Type B pancreatic cell (in vitro differentiated cells): Measurements from ENCODE around the gene STAT3. TPM values are rescaled to one million over a fixed set of nuclear protein-coding genes. Genes with fewer than 3 reads are reported as not detected.
A peak's percentile ranks its signal among the peaks of the same experiment; 100 is the strongest.
"Not testable (repeated sequence)": the region's sequence is repeated elsewhere in the genome, so short reads cannot be mapped to it uniquely, and the experiment has no call there.

Experiments used
- DNase-seq: peaks from one replicate; pipeline ENCODE4 v3.0.0; 2021; ENCODE audit warnings: mixed read lengths; ENCODE audit not compliant: unreplicated experiment; ENCODE audit errors: extremely low spot score
- H3K27ac Mint-ChIP-seq: 2 replicates; pipeline ENCODE4 v1.8.0; 2021; ENCODE audit warnings: mild to moderate bottlenecking, mixed read lengths
- H3K27me3 Mint-ChIP-seq: 2 replicates; pipeline ENCODE4 v1.8.0; 2021; ENCODE audit warnings: mixed read lengths
- H3K36me3 Mint-ChIP-seq: 2 replicates; pipeline ENCODE4 v1.8.0; 2021; ENCODE audit warnings: mixed read lengths
- H3K4me1 Mint-ChIP-seq: one replicate; pipeline ENCODE4 v1.8.0; 2021; ENCODE audit warnings: mixed read lengths; ENCODE audit not compliant: unreplicated experiment
- H3K4me3 Mint-ChIP-seq: 2 replicates; pipeline ENCODE4 v1.8.0; 2021; ENCODE audit warnings: mild to moderate bottlenecking, mixed read lengths
- H3K9me3 Mint-ChIP-seq: 2 replicates; pipeline ENCODE4 v1.8.0; 2021; ENCODE audit warnings: mixed read lengths
- total RNA-seq: library from RNA; stranded (reverse); gene quantifications from 2 replicates; pipeline ENCODE4 v1.2.1, GENCODE V29; 2021; ENCODE audit warnings: low replicate concordance
- TF ChIP-seq, protein P1 (sequence below): fragments of 200-600 bp; sonication (generic); conservative IDR thresholded peaks from 2 replicates; pipeline ENCODE4 v1.5.0; 2021; ENCODE audit warnings: antibody characterized with exemption, mild to moderate bottlenecking

The STAT3 gene
- total RNA-seq, 1 donor from 2014 or later = 64.9 TPM

DNA sequence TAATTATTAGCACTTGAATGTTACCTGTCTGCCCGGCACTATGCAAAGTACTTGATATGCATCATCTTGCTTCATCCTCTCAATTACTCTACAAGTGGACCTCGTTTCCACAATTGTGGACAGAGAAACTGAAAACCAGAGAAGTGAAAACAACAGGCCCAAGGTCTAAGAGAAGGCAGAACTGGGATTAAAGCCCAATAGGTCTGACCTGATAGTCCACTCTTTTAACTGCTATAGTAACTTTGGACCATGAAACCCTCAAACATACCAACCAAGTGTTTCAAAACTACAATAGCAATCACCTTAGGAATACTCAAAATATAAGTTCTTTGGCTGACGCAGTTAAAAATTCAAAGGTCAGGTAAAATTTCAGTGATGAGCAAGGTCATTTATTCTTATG is 7.3 kb downstream of the STAT3 start:
- TF ChIP-seq, protein P1, sequence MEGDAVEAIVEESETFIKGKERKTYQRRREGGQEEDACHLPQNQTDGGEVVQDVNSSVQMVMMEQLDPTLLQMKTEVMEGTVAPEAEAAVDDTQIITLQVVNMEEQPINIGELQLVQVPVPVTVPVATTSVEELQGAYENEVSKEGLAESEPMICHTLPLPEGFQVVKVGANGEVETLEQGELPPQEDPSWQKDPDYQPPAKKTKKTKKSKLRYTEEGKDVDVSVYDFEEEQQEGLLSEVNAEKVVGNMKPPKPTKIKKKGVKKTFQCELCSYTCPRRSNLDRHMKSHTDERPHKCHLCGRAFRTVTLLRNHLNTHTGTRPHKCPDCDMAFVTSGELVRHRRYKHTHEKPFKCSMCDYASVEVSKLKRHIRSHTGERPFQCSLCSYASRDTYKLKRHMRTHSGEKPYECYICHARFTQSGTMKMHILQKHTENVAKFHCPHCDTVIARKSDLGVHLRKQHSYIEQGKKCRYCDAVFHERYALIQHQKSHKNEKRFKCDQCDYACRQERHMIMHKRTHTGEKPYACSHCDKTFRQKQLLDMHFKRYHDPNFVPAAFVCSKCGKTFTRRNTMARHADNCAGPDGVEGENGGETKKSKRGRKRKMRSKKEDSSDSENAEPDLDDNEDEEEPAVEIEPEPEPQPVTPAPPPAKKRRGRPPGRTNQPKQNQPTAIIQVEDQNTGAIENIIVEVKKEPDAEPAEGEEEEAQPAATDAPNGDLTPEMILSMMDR = no peak
- no peak overlapping the region for H3K4me3 Mint-ChIP-seq
- no peaks in the 10 kb centered on the region for H3K27me3 Mint-ChIP-seq
- peaks cover 21% of the 10 kb centered on the region for H3K4me1 Mint-ChIP-seq
- H3K36me3 Mint-ChIP-seq = peaks cover 12% of the 10 kb centered on the region
- no peak for DNase-seq
- H3K9me3 Mint-ChIP-seq = no peaks in the 10 kb centered on the region
- H3K27ac Mint-ChIP-seq = peak overlapping the region; percentile 18

DNA sequence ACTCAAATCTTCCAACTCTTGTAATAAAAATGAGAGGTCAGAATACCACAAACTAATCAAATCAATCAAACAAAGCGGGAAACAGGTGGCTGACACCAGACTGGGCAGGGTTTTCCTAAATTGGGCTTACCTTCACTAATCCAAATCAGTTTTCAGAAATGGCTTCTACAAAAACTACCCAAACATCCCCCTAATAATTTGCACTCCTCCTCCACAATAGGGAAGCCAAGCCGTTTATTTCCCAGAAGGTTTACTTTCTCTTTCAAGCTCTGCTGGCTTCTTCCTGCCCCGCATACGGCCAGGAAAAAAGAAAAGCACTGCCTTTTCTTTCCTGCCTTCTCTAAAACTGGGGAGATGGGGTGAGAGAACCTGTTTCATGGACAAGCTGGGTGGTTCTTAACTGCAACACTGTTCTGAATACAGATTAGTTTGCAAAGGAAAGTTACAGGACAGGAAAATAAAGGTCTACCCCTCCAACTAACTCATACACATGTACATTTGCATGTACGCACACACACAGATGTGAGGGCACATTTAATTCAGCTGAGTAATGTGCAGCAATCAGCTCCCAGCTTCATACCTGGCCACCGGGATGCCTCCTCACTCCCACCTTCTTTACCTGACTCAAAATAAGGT is 9.2 kb downstream of the STAT3 start:
- H3K27me3 Mint-ChIP-seq = no peaks in the 10 kb centered on the region
- H3K9me3 Mint-ChIP-seq = no peaks in the 10 kb centered on the region
- peaks cover 12% of the 10 kb centered on the region for H3K36me3 Mint-ChIP-seq
- H3K27ac Mint-ChIP-seq = peak overlapping the region; percentile 44
- TF ChIP-seq, protein P1 = no peak
- no peak for DNase-seq
- peak overlapping the region; percentile 65 for H3K4me3 Mint-ChIP-seq
- H3K4me1 Mint-ChIP-seq = peaks cover 25% of the 10 kb centered on the region

DNA sequence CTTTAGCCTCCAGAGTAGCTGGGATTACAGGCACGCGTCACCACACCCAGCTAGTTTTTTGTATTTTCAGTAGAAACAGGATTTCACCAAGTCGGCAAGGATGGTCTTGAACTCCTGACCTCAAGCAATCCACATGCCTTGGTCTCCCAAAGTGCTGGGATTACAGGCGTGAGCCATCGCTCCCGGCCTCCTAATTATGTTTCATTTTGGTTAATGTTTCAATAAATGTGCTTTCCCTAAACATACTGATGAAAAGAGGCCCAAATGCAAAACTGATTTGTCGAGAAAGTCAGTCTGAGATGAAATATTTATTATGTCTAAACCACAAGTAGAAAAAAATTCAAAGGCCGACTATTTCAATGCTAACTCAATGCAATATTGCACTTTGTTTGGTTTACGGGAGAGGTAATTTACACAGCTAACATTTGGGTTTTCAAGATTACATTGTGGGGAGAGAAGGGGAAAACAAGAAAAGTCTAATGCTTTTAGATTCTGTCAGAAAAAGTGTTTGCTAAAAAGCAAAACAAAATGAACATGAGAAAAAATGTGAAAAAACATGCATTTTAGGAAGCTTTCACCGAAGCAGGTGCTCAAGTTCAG is 9.8 kb downstream of the STAT3 start:
- Mint-ChIP-seq H3K27me3 (no peaks in the 10 kb centered on the region), H3K4me3 (peak overlapping the region; percentile 65), H3K36me3 (peaks cover 9% of the 10 kb centered on the region), H3K4me1 (peaks cover 25% of the 10 kb centered on the region), H3K27ac (peak overlapping the region; percentile 44), H3K9me3 (no peaks in the 10 kb centered on the region)
- no peak for DNase-seq
- TF ChIP-seq, protein P1 = no peak

DNA sequence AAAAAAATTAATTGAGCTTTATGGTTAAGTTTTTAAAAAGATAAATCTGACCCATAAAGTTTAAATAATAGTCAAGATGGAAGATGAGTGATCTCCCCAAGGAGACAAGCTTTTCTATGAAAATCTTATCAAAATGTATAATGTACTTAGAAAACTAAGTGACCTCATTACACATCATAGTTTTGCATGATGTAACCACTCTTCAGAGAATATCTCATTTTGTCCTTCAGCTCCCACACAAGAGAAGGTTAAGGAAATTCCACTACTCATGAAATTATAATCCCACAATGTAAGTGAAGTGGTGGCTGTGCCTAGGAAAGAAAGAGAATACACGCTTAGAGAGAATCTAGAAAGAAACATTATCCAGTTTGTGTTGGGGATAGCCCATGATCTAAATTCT is 14.3 kb downstream of the STAT3 start:
- Mint-ChIP-seq H3K4me3 (no peak overlapping the region), H3K36me3 (peaks cover 10% of the 10 kb centered on the region), H3K27me3 (no peaks in the 10 kb centered on the region), H3K27ac (no peak overlapping the region), H3K4me1 (peaks cover 10% of the 10 kb centered on the region), H3K9me3 (peaks cover 4% of the 10 kb centered on the region)
- TF ChIP-seq, protein P1 = no peak
- DNase-seq = no peak

DNA sequence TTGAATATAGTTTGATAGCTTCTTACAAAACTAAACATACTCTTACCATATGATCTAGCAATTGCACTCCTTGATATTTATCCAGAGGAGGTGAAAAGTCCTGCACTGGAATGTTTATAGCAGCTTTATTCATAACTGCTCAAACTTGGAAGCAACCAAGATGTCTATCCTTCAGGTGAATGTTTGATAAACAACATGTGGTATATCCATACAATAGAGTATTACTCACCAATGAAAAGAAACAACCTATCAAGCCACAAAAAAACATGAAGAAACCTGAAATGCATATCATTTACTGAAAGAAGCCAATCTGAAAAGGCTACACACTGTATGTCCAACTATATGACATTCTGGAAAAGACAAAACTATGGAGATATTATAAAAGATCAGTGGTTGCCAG is 16.1 kb downstream of the STAT3 start:
- no peak for DNase-seq
- peaks cover 10% of the 10 kb centered on the region for H3K4me1 Mint-ChIP-seq
- no peaks in the 10 kb centered on the region for H3K27me3 Mint-ChIP-seq
- no peak overlapping the region for H3K4me3 Mint-ChIP-seq
- H3K36me3 Mint-ChIP-seq = peaks cover 10% of the 10 kb centered on the region
- H3K9me3 Mint-ChIP-seq = peaks cover 4% of the 10 kb centered on the region
- TF ChIP-seq, protein P1 = no peak
- H3K27ac Mint-ChIP-seq = no peak overlapping the region

DNA sequence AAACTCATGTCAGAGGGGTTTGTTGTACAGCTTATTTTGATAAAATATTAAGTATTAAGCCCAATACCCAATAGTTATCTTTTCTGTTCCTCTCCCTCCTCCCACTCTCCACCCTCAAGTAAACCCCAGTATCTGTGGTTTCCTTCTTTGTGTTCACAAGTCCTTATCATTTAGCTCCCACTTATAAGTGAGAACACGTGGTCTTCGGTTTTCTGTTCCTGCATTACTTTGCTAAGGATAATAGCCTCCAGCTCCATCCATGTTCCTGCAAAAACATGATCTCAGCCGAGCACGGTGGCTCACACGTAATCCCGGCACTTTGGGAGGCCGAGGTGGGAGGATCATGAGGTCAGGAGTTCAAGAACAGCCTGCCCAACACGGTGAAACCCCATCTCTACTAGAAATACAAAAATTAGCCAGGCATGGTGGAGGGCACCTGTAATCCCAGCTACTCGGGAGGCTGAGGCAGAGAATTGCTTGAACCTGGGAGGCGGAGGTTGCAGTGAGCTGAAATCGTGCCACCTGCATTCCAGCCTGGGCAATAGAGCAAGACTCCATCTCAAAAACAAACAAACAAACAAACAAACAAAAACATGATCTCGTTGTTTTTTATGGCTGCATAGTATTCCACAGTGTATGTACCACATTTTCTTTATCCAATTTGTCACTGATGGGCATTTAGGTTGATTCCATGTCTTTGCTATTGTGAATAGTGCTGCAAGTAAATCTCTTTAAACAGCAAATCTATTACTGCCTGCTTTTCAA is 19.3 kb downstream of the STAT3 start:
- H3K27ac Mint-ChIP-seq, H3K4me3 Mint-ChIP-seq, DNase-seq, H3K27me3 Mint-ChIP-seq, H3K9me3 Mint-ChIP-seq: not testable (repeated sequence)
- H3K4me1 Mint-ChIP-seq = peaks cover 13% of the 10 kb centered on the region
- peaks cover 10% of the 10 kb centered on the region for H3K36me3 Mint-ChIP-seq

DNA sequence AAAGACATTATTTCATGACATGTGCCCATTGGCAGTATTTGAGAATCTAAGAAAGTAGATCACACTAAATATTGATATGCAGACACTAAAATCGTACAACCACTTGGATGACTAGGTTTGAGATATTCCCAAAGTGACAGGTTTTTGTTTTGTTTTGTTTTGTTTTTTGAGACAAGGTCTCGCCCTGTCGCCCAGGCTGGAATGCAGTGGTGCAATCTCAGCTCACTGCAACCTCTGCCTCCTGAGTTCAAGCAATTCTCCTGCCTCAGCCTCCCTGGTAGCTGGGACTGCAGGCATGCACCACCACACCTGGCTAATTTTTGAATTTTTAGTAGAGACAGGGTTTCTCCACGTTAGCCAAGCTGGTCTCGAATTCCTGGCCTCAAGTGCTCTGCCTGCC is 19.9 kb downstream of the STAT3 start:
- not testable (repeated sequence) for H3K27me3 Mint-ChIP-seq, H3K9me3 Mint-ChIP-seq, DNase-seq, H3K4me3 Mint-ChIP-seq, H3K27ac Mint-ChIP-seq
- peaks cover 13% of the 10 kb centered on the region for H3K4me1 Mint-ChIP-seq
- H3K36me3 Mint-ChIP-seq = peaks cover 10% of the 10 kb centered on the region

DNA sequence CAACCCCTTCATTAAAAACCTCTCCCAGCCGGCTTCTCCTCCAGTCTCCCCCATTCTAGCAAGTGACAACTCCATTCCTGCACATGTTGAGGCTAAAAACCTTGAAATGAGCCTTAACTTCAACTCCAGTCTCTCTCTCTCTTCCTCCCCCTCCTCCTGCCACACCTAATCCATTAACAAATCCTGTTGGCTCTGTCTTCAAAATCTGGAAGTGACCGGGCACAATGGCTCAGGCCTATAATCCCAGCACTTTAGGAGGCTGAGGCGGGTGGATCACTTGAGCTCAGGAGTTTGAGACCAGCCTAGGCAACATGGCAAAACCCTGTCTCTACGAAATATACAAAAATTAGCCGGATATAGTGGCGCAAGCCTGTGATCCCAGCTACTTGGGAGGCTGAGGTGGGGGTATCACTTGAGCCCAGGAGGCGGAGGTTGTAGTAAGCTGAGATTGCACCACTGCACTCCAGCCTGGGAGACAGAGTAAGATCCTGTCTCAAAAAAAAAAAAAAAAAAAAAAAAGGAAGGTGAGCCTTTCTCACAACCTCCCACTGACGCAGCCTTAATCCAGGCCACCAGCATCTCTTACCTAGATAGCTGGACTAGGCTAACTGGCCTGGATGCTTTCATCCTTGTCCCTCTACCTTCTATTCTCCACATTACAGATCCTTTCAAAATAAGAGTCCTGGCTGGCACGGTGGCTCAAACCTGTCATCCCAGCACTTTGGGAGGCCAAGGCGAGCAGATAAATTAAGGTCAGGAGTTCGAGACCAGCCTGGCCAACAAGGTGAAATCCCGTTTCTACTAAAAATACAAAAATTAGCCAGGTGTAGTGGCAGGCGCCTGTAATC is 21.8 kb downstream of the STAT3 start:
- DNase-seq, H3K27me3 Mint-ChIP-seq, H3K27ac Mint-ChIP-seq, H3K9me3 Mint-ChIP-seq, H3K36me3 Mint-ChIP-seq, H3K4me3 Mint-ChIP-seq: not testable (repeated sequence)
- H3K4me1 Mint-ChIP-seq = peaks cover 32% of the 10 kb centered on the region
